ENCODE data around the gene KCTD21.
"Not testable (repeated sequence)": the region's sequence is repeated elsewhere in the genome, so short reads cannot be mapped to it uniquely, and the experiment has no call there.

KCTD21 gene

DNA sequence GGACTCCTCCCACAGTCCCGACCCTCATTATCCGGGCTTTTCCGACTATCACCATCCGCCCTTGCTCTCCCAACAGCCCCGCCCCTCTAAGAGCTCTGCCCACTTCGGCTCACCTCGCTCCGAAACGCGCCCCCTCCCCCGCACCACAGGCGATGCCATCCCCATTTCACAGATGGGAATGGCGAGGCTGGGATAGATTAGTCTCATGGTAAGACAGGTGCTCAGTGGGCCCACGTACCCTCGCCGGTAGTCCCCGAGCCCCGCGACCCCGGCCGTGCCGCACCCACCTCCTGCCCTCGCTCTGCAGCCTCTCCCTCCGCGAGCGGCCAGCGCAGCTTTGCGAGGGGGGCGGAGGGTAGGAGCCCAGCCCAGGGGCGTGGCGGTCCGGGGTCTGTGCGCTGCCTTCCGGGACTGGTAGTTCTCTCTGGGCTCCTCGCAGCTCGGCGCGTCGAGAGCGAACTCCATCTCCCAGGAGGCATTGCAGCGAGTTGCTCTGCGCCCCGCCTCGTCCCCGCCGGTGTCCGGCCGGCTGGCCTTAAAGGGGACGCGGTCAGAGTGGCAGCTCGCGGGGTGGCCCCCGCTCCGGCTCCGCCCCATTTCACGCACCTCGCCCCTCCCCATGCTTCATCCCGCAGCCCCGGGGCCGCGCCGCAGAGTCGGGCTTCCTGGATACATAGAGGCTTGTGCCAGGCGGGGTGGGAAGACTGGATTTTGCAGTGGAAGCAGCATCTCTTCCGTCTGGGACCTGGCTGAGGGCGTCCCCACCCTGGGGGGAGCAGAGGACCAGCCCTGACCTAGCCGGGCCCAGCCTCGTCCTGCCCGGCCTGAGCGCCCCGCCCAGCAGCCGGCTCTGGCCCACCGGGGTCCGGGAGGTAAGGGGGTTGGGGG lies at the start of gene KCTD21, which contains the start of gene USP35:
TSS of gene KCTD21 (minus strand) at position 341 of the 888 bp plus-strand sequence. CDS start 14,072 bp downstream, outside the sequence.
TSS of gene USP35 (plus strand) at position 634 of the 888 bp plus-strand sequence. CDS start 7,327 bp downstream, outside the sequence.
- peak; percentile 90 for DNase-seq (ENCODE audit: low spot score)

- DNase-seq (ENCODE audit: low spot score): no peak
Measured at GRCh38 chr11:78237293-78238046, 49.0 kb upstream of the KCTD21 start.

DNA sequence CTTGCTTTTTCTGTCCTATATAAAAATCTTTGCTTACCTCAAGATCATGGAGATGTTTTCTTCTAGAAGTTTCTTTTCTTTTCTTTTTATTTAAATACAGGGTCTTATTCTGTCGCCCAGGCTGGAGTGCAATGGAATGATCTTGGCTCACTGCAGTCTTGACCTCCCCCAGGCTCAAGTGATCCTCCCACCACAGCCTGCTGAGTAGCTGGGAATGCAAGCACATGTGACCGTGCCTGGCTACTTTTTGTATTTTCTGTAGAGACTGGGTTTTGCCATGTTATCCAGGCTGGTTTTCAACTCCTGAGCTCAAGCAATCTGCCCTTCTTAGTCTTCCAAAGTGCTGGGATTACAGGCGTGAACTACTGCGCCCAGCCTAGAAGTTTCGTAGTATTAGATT lies 45.6 kb upstream of the KCTD21 start:
- no peak for DNase-seq (ENCODE audit: low spot score)

- DNase-seq (ENCODE audit: low spot score): not testable (repeated sequence)
Measured at GRCh38 chr11:78233046-78233445, 44.6 kb upstream of the KCTD21 start.

DNA sequence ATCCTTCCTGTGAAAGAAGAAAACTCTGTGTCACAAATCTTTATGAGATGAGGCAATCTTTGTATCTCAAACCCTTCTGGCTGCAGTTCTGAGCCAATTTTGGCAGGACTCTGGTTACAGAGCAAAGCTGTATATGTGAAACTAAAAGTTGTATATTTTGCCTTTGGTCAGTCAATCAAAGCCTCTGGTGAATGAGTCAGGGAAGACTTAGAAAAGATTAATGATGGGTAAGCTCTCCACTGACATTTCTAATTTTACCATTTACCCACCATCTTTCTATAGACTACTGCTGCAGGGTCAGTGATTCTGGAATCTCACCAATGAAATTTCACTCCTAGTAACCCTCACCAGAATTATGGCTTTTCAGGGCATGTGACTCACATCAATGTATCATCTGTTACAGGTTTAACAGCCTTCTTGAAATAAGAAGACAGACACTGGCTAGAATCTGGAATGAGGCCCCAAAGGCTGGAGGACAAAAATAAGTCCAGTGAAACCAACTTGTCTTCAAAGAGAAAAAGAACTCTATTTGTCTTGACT lies 43.6 kb upstream of the KCTD21 start:
- DNase-seq (ENCODE audit: low spot score): no peak

- DNase-seq (ENCODE audit: low spot score): no peak
Measured at GRCh38 chr11:78230161-78230877, 41.9 kb upstream of the KCTD21 start.

- no peak for DNase-seq (ENCODE audit: low spot score)
Measured at GRCh38 chr11:78229106-78229505, 40.7 kb upstream of the KCTD21 start.

DNA sequence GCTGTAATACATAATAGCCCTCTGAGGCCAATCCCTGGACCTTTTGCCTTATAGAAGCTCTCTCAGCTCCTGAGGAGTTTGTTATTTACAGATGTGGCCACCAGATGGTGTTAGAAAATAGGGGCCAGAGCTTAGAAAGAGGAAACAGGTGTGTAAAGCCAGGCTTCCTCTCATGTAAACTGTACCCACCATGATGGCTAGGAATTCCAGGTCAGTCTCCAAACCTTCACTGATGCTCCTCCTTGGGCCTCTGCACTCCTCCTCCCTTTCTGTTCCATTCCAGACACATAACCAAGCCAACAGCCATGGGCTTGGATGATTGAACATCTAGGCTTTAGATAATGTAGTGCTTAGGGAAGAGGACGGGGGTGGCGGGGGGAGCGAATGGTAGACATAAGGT lies 40.0 kb upstream of the KCTD21 start:
- no peak for DNase-seq (ENCODE audit: low spot score)

DNA sequence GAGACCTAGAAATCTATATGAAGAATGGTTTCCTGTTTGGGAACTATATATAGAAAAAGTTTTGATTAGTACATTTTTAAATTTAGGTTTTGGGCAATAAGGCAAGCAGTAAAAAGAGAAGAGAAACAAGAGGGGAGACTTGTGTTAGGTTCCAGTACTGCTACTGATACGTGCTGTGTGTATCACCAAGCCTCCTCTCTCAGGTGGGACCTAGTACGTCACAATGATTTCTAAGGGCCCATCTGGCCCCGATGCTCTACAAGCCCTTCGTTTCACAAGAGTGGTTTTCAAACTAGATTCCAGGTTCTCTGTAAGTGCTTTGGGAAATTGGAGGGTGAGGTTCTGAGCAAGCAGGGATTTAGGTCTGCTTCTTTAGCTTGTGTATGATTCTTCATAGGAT lies 39.5 kb upstream of the KCTD21 start:
- DNase-seq (ENCODE audit: low spot score): no peak

DNA sequence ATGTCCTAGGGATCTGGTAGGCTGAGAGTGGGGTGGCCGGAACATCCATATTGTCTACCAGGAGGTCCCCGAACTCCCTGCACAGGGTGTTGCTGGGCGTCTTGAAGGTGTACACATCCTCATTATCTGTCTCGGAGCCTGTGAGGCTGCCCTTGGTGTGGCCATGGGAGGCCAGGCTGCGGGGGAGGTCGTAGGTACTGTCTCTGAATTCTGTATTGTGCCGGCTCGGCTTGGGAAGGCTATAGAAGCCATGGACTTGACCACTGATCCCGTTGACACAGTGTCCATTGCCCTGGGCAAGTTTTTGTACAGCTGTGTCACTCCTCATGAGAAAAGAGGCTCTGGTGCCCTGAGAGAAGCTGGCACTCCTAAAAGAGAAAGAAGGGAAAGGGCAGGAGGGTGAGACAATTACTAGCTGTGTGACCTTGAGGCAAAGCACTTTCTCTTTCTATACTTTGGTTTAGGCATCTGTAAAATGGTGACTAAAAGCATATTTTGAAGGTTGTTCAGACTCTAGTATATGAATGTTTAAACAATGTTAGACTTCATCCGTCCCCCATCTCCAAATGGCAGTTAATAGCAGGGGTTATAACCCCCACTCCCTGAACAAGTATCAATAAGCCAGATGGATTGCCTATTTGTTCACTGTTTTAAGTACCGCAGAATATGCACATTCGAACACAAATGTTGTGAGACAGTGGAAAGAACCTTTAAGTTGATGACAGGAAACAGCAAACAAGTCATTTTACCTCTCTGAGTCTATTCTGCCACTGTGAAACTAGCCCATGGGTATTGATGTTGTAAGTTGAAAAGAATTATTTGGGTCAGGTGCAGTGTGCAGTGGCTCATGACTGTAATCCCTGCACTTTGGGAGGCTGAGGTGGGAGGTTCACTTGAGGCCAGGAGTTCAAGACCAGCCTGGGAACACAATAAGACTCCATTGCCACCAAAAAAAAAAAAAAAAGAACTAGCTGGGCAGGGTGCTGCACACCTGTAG lies 38.6 kb upstream of the KCTD21 start:
- no peak for DNase-seq (ENCODE audit: low spot score)

DNA sequence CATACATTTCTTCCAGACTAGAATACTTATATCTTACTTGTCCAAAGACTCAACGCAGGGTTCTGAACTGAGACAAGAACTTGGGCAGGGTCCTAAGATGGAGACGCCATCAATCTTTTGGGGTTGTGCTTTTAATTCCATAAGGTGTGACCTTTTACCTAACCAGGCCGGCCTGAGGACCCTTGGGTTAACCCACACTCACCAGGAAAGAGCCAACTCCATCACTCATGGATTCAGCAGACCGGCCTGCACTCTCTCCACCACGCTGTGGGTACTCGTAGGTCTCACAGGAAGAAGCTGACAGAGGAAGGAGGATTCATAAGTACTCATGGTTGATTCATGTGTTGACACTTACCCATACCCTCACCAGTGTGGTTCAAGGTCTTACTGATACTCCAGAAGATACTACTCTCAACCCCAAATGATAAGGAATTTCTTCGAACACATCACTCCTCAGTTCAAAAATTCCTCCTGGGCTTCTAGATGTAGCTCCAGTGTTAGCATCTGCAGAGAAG lies 36.5 kb upstream of the KCTD21 start:
- DNase-seq (ENCODE audit: low spot score): no peak

DNA sequence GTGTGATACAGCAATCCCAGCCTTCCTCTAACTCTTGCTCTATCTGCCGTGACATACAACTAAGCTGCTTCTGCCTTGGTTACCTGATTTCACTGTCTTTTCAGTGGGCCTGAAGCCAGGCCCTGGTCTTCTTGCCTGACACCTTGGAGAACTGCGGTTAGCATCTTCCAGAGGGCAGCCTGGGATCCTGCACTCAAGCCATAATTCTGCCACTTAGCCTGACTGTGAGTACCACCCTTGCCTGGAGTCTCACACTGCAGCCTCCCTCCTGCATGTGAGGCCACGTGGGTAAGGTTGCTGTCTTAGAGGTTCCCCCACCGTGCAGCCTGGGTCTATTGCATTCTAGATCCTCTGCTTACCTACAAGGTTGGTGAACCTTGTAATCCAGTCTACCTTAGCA lies 36.1 kb upstream of the KCTD21 start:
- DNase-seq (ENCODE audit: low spot score): no peak

DNA sequence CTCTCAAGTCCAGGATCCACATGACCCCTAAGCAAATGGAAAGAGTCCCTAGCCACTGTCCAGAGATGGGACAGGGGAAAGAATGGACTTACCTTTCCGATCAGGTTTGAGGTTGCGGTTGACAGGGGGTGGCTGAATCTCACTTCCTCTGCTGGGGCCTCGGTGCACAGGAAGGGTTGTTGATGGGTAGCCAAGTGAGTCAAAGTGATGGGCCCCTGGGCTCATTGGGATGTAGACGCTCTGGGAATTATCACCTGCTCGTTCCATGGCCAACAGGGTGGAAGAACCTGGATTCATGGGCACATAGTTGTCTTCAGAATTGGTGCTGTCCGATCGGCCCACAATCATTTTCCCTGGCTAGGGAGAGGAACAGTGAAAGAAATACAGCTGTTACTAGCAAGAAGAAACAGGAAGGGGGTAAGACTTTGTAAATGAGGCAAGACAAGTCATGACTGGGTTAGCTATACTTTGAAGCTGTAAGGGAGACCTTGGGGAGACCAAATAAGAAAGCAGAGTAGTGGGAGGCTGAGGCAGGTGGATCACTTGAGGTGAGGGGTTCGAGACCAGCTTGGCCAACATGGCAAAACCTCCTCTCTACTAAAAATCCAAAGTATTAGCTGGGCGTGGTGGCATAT lies 35.0 kb upstream of the KCTD21 start:
- DNase-seq (ENCODE audit: low spot score): no peak

DNA sequence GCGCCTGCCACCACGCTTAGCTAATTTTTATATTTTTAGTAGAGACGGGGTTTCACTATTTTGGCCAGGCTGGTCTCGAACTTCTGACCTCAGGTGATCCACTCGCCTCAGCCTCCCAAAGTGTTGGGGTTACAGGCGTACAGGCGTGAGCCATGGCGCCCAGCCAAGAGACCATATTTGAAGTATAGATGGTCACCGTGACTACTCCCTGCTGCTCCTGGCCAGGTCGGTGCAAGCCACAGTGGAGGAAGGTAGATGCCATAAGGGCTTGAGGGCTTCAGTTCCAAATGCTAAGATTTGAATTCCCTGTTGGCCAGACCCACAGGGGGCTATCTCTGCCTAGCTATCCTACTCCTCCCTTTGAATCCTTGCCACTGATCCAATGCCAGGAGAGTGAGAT lies 34.3 kb upstream of the KCTD21 start:
- not testable (repeated sequence) for DNase-seq (ENCODE audit: low spot score)

GRCh38 chr11:78221396-78222315 lies 33.2 kb upstream of the KCTD21 start:
- DNase-seq (ENCODE audit: low spot score): no peak

DNA sequence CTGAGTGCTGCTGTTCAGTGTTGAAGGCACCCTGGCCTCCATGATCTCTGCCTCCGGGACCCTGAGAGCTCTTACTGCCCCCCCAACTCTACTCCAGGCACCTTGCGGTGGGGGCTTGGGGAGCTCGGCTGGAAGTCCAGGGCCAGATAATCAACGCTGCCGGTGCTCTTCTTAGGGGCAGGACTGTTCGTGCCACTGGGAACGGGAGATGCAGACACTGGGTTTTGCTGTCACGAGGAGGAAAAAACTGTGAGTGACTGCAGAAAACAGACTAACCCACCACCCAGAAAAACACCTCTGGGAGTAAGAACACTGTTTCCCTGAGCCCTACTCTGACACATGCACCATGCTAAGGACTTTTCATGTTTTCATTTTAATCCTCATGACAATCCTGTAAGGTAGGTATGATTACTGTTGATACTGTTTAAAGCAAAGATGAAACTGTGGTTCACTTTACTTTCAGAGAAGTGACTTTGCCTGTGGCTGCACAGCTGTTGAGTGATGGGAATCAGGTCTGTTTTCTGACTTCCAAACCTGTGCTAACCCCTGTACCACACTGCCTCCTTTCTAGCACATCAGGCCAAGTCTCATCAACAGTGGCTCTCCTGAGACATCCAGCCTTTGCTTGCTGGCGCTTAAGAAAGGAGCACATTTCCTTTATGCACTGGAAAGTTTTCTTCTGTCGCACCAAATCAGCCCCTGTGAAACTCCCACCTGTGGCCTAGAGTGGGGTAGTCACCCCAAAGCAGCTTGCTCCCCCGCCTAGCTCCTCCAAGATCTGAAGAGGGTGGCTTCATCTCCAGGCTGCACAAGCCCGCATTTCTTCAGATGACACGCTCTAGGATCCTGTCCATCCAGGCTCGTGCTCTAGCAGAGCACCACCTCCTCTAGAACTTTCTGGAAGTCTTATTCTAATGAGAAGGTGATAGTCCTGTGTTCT lies 32.1 kb upstream of the KCTD21 start:
- no peak for DNase-seq (ENCODE audit: low spot score)

GRCh38 chr11:78219493-78220217 lies 31.2 kb upstream of the KCTD21 start:
- DNase-seq (ENCODE audit: low spot score): no peak
